IMR-90 (cell line): ENCODE results near the gene MID1. TPM values are rescaled to one million over a fixed set of nuclear protein-coding genes. Genes with fewer than 3 reads are reported as not detected.

ENCODE experiments used
- ATAC-seq: fragments of 200-7000 bp; cut with Tn5 transposase; 2 replicates; pipeline ENCODE4 v1.9.1; 2020; ENCODE audit warnings: low read depth, mild to moderate bottlenecking, moderate library complexity
- BruUV-seq: library from RNA; stranded (reverse); fragments of 400-500 nt; replicated peaks from 2 replicates; lab custom pipeline; 2021; lab: Mats Ljungman, UMichigan
- CTCF ChIA-PET: fragments of 300-600 bp; formaldehyde crosslinking; extraction: SDS; loops from one replicate; lab custom pipeline; 2021; ENCODE audit warnings: antibody characterized with exemption; lab: Yijun Ruan, JAX
- POLR2A ChIA-PET: fragments of 300-600 bp; sonication (Branson Sonifier 250); formaldehyde crosslinking; loops from one replicate; lab custom pipeline; 2022; ENCODE audit warnings: antibody characterized with exemption; ENCODE audit not compliant: unreplicated experiment; lab: Charles Lee
- DNase-seq: peaks from one replicate; pipeline ENCODE4 v3.0.0; 2013
- H2AFZ ChIP-seq: replicated peaks from 2 replicates; pipeline ENCODE3; 2013; ENCODE audit warnings: low read length, mild to moderate bottlenecking; ENCODE audit not compliant: poor library complexity
- H2AK5ac ChIP-seq: 2 replicates; pipeline ENCODE4 v1.6.1; 2013; ENCODE audit warnings: low read depth, low read length, inconsistent platforms
- H2AK9ac ChIP-seq: replicated peaks from 2 replicates; pipeline ENCODE3; 2013; ENCODE audit warnings: mild to moderate bottlenecking, low read depth, low read length, moderate library complexity; ENCODE audit not compliant: poor library complexity
- H2BK120ac ChIP-seq: 2 replicates; pipeline ENCODE4 v1.6.1; 2013; ENCODE audit warnings: low read depth, low read length, inconsistent platforms
- H2BK15ac ChIP-seq: 3 replicates; pipeline ENCODE4 v1.6.1; 2013; ENCODE audit warnings: low read depth, low read length, inconsistent platforms
- H2BK20ac ChIP-seq: 2 replicates; pipeline ENCODE4 v1.6.1; 2013; ENCODE audit warnings: low read depth, mild to moderate bottlenecking, inconsistent platforms, low read length, moderate library complexity
- H2BK5ac ChIP-seq: 2 replicates; pipeline ENCODE4 v1.6.1; 2013; ENCODE audit warnings: mild to moderate bottlenecking, low read depth, low read length, inconsistent platforms; ENCODE audit not compliant: poor library complexity, severe bottlenecking
- H3K14ac ChIP-seq: replicated peaks from 2 replicates; pipeline ENCODE4 v1.6.1; 2013; ENCODE audit warnings: low read depth, low read length, inconsistent platforms
- H3K18ac ChIP-seq: 2 replicates; pipeline ENCODE4 v1.6.1; 2013; ENCODE audit warnings: low read depth, low read length, control low read depth
- H3K23ac ChIP-seq: 2 replicates; pipeline ENCODE4 v1.6.1; 2013; ENCODE audit warnings: low read depth, low read length, inconsistent platforms
- H3K27ac ChIP-seq: 2 replicates; pipeline ENCODE4 v1.5.1; 2013; ENCODE audit warnings: mild to moderate bottlenecking, control low read depth, low read length; ENCODE audit not compliant: insufficient read depth
- H3K27me3 ChIP-seq: 2 replicates; pipeline ENCODE4 v1.6.1; 2013; ENCODE audit warnings: low read length; ENCODE audit not compliant: control insufficient read depth, insufficient read depth
- H3K36me3 ChIP-seq: 2 replicates; pipeline ENCODE4 v1.6.1; 2013; ENCODE audit warnings: low read length, mixed read lengths; ENCODE audit not compliant: control insufficient read depth, insufficient read depth
- H3K4ac ChIP-seq: 2 replicates; pipeline ENCODE4 v1.6.1; 2013; ENCODE audit warnings: low read depth, low read length, inconsistent platforms
- H3K4me1 ChIP-seq: 2 replicates; pipeline ENCODE4 v1.6.1; 2013; ENCODE audit warnings: low read length, mixed read lengths; ENCODE audit not compliant: control insufficient read depth, insufficient read depth
- H3K4me2 ChIP-seq: 2 replicates; pipeline ENCODE4 v1.6.1; 2013; ENCODE audit warnings: low read depth, mild to moderate bottlenecking, control low read depth, low read length, moderate library complexity
- H3K4me3 ChIP-seq: 2 replicates; pipeline ENCODE4 v1.5.1; 2013; ENCODE audit warnings: low read depth, mild to moderate bottlenecking, control low read depth, low read length, moderate library complexity; ENCODE audit not compliant: insufficient read depth
- H3K56ac ChIP-seq: 2 replicates; pipeline ENCODE4 v1.6.1; 2013; ENCODE audit warnings: low read length, inconsistent platforms; ENCODE audit not compliant: insufficient read depth; ENCODE audit errors: extremely low read depth
- H3K79me1 ChIP-seq, 2 experiments: 2 replicates each; pipeline ENCODE4 v1.6.1; 2013; ENCODE audit warnings: low read length in 2 of 2, inconsistent platforms in 1 of 2, low read depth in 1 of 2
- H3K9ac ChIP-seq: 2 replicates; pipeline ENCODE4 v1.6.1; 2013; ENCODE audit warnings: low read depth, low read length, control low read depth
- H3K9me1 ChIP-seq: 2 replicates; pipeline ENCODE4 v1.6.1; 2013; ENCODE audit warnings: low read length, inconsistent platforms; ENCODE audit not compliant: insufficient read depth
- H3K9me3 ChIP-seq: 2 replicates; pipeline ENCODE4 v1.6.1; 2013; ENCODE audit warnings: low read length; ENCODE audit not compliant: control insufficient read depth, insufficient read depth
- H4K20me1 ChIP-seq: 2 replicates; pipeline ENCODE4 v1.6.1; 2013; ENCODE audit warnings: low read length, inconsistent platforms; ENCODE audit not compliant: insufficient read depth
- H4K5ac ChIP-seq: 2 replicates; pipeline ENCODE4 v1.6.1; 2013; ENCODE audit warnings: mild to moderate bottlenecking, low read depth, low read length, control low read depth
- H4K8ac ChIP-seq, 2 experiments: 2 replicates each; pipeline ENCODE4 v1.6.1; 2013; ENCODE audit warnings: low read depth in 2 of 2, low read length in 2 of 2, control low read depth in 1 of 2, inconsistent platforms in 1 of 2
- H4K91ac ChIP-seq: 2 replicates; pipeline ENCODE4 v1.6.1; 2013; ENCODE audit warnings: low read depth, low read length, inconsistent platforms; ENCODE audit not compliant: insufficient read depth
- CTCF ChIP-seq: conservative IDR thresholded peaks from 2 replicates; pipeline ENCODE4 v1.5.1; 2012; ENCODE audit warnings: mild to moderate bottlenecking, low read depth, low read length, improper control_type of control experiment
- POLR2A ChIP-seq: IDR thresholded peaks from 2 replicates; pipeline ENCODE4 v1.6.1; 2012; ENCODE audit warnings: mild to moderate bottlenecking, low read depth, low read length
- RAD21 ChIP-seq: IDR thresholded peaks from 2 replicates; pipeline ENCODE4 v1.6.1; 2012; ENCODE audit warnings: low read length, improper control_type of control experiment
- SMC3 ChIP-seq: fragments of 150-350 bp; IDR thresholded peaks from 2 replicates; pipeline ENCODE4 v1.6.1; 2016; ENCODE audit warnings: low read depth, mild to moderate bottlenecking, antibody characterized with exemption, low read length, moderate library complexity
- WGBS, 2 experiments: methylation state at CpG; one replicate each; pipeline versions ENCODE4 v1.1.5 to v1.1.7; 2013; ENCODE audit warnings: missing lambda C conversion rate in 2 of 2; ENCODE audit not compliant: insufficient read length in 1 of 2; ENCODE audit errors: extremely low coverage in 2 of 2; 5-methylcytosine and 5-hydroxymethylcytosine counted together
- dilution Hi-C: fragments of 300-500 bp; cut with HindIII; formaldehyde crosslinking; loops from one replicate; pipeline ENCODE4 v1.14.3; 2018; ENCODE audit warnings: low sequenced_read_pairs; ENCODE audit not compliant: unreplicated experiment
- in situ Hi-C: fragments of 300-500 bp; cut with MboI; formaldehyde crosslinking; loops from 3 replicates; pipeline ENCODE4 v1.14.3; 2019; ENCODE audit warnings: low sequenced_read_pairs, inconsistent platforms, mixed read lengths
- intact Hi-C: fragments of 100-400 bp; cut with micrococcal nuclease; formaldehyde crosslinking; loops from 2 replicates; pipeline ENCODE4 v1.10.0; 2022
- polyA plus RNA-seq, 3 experiments: library from polyadenylated mRNA; depleted of rRNA; stranded (reverse); fragments of >200 nt; gene quantifications; 2 replicates each; pipeline ENCODE4 v1.2.3, GENCODE V29; 2012; ENCODE audit warnings: low replicate concordance in 1 of 3
- total RNA-seq: library from RNA; depleted of rRNA; stranded (reverse); fragments of >200 nt; gene quantifications from 2 replicates; pipeline ENCODE4 v1.2.3, GENCODE V29; 2012

The MID1 gene
- total and polyA plus RNA-seq, 2 of the 4 experiments (the other 2 are of a cell fraction) = 37.2 to 106 TPM

- Histone ChIP-seq H3K4ac (no peak overlapping the region), H2BK20ac (no peak overlapping the region), H2AK9ac (no peak overlapping the region), H3K4me2 (peak overlapping the region; percentile 16; the same call in 1 of the 2 replicates), H4K20me1 (no peaks in the 10 kb centered on the region), H3K14ac (no peak overlapping the region), H2BK15ac (no peak overlapping the region), H3K9me1 (no peaks in the 10 kb centered on the region), H4K8ac (no peak overlapping the region), H3K4me1 (peaks cover 2% of the 10 kb centered on the region; the same call in 1 of the 2 replicates), H3K18ac (no peak overlapping the region), H3K27ac (no peak overlapping the region), H3K9me3 (no peaks in the 10 kb centered on the region), H2AFZ (no peak overlapping the region), H3K56ac (no peak overlapping the region), H4K5ac (no peak overlapping the region), H2BK5ac (peak overlapping the region; percentile 71), H3K36me3 (no peaks in the 10 kb centered on the region), H3K79me1 (no peaks in the 10 kb centered on the region), H3K4me3 (no peak overlapping the region), H3K27me3 (no peaks in the 10 kb centered on the region), H2AK5ac (no peak overlapping the region), H2BK120ac (no peak overlapping the region), H3K23ac (no peak overlapping the region), H3K9ac (no peak overlapping the region; the same call in 1 of the 2 replicates), H4K91ac (no peak overlapping the region)
- BruUV-seq = no TSS peak
- TF ChIP-seq POLR2A = no peak
- TF ChIP-seq CTCF = peak; percentile 70
- TF ChIP-seq RAD21 = peak; percentile 83
- peak; percentile 86 for TF ChIP-seq SMC3
- dilution Hi-C loops = no loop called here
- DNase-seq (peak; percentile 68), ATAC-seq (peak; percentile 62)
- POLR2A ChIA-PET = no interaction called here
- intact Hi-C loops = loop anchor here (1.0 to 5.0 kb wide), 5 partner anchors 86 to 464 kb away; no protein-coding TSS in a partner anchor
- WGBS, 2 experiments = no CpG with 5 or more reads among the region's 3 CpGs
- CTCF ChIA-PET = interaction anchor here (0.9 to 1.8 kb wide), 5 partner anchors 17 to 446 kb away, joined by 3 to 13 read pairs (median 3); partner anchors contain the start of gene MID1
- in situ Hi-C loops = no loop called here
Observed at GRCh38 chrX:10636337-10636736, 16.0 kb upstream of the MID1 start.
